KMS-11 (cell line): ENCODE data around the gene TREM2.

Source experiments
- H2AFZ ChIP-seq: fragments of 200-600 bp; sonication (generic); 2 replicates; pipeline ENCODE4 v1.6.1; 2016; ENCODE audit warnings: antibody characterized with exemption, mixed run types, low read depth
- H3K27ac ChIP-seq: fragments of 200-600 bp; sonication (generic); 2 replicates; pipeline ENCODE4 v1.6.1; 2016; ENCODE audit warnings: mild to moderate bottlenecking, mixed run types
- H3K27me3 ChIP-seq: fragments of 200-600 bp; sonication (generic); 2 replicates; pipeline ENCODE4 v1.6.1; 2017; ENCODE audit warnings: mild to moderate bottlenecking, low read depth, mixed run types, moderate library complexity; ENCODE audit not compliant: insufficient read depth
- H3K36me3 ChIP-seq: fragments of 200-600 bp; sonication (generic); 2 replicates; pipeline ENCODE4 v1.6.1; 2017; ENCODE audit warnings: mild to moderate bottlenecking, mixed run types; ENCODE audit not compliant: insufficient read depth
- H3K4me1 ChIP-seq: fragments of 200-600 bp; sonication (generic); 2 replicates; pipeline ENCODE4 v1.6.1; 2016; ENCODE audit warnings: mild to moderate bottlenecking, low read depth, mixed run types; ENCODE audit not compliant: poor library complexity, severe bottlenecking
- H3K4me2 ChIP-seq: fragments of 200-600 bp; sonication (generic); 2 replicates; pipeline ENCODE4 v1.7.0; 2016; ENCODE audit warnings: mild to moderate bottlenecking, mixed run types
- H3K4me3 ChIP-seq: fragments of 200-600 bp; sonication (generic); IDR thresholded peaks from 2 replicates; pipeline ENCODE4 v1.6.1; 2017; ENCODE audit warnings: low read depth, low read length, mixed read lengths; ENCODE audit not compliant: insufficient read depth
- H3K79me2 ChIP-seq: fragments of 200-600 bp; sonication (generic); 2 replicates; pipeline ENCODE4 v1.6.1; 2016; ENCODE audit warnings: low read depth, mixed run types; ENCODE audit not compliant: insufficient read depth
- H3K9ac ChIP-seq: fragments of 200-600 bp; sonication (generic); 2 replicates; pipeline ENCODE4 v1.6.1; 2016; ENCODE audit warnings: mild to moderate bottlenecking, mixed run types
- H4K20me1 ChIP-seq: fragments of 200-600 bp; sonication (generic); 2 replicates; pipeline ENCODE4 v1.6.1; 2016; ENCODE audit warnings: mild to moderate bottlenecking, mixed run types; ENCODE audit not compliant: insufficient read depth
- CTCF ChIP-seq: fragments of 200-600 bp; sonication (generic); conservative IDR thresholded peaks from 2 replicates; pipeline ENCODE4 v1.6.1; 2017; ENCODE audit warnings: low read depth, mild to moderate bottlenecking, antibody characterized with exemption, low read length, moderate library complexity, mixed read lengths

TREM2 gene

GRCh38 chr6:41175084-41175483, 12.2 kb upstream of the TREM2 start:
- Histone ChIP-seq H3K27ac (no peak overlapping the region), H2AFZ (no peak overlapping the region), H4K20me1 (no peaks in the 10 kb centered on the region), H3K4me2 (no peak overlapping the region), H3K27me3 (no peaks in the 10 kb centered on the region), H3K9ac (no peak overlapping the region), H3K36me3 (no peaks in the 10 kb centered on the region), H3K4me1 (no peaks in the 10 kb centered on the region), H3K4me3 (no peak overlapping the region), H3K79me2 (no peaks in the 10 kb centered on the region)
- TF ChIP-seq CTCF = no peak

- no peak overlapping the region for H3K4me3 ChIP-seq
- no peaks in the 10 kb centered on the region for H4K20me1 ChIP-seq
- H3K4me2 ChIP-seq = no peak overlapping the region
- no peak overlapping the region for H3K9ac ChIP-seq
- no peaks in the 10 kb centered on the region for H3K27me3 ChIP-seq
- no peak overlapping the region for H2AFZ ChIP-seq
- no peaks in the 10 kb centered on the region for H3K36me3 ChIP-seq
- TF ChIP-seq CTCF = no peak
- no peak overlapping the region for H3K27ac ChIP-seq
- H3K79me2 ChIP-seq = no peaks in the 10 kb centered on the region
- no peaks in the 10 kb centered on the region for H3K4me1 ChIP-seq
Measured at GRCh38 chr6:41174610-41175009, 11.7 kb upstream of the TREM2 start.

DNA sequence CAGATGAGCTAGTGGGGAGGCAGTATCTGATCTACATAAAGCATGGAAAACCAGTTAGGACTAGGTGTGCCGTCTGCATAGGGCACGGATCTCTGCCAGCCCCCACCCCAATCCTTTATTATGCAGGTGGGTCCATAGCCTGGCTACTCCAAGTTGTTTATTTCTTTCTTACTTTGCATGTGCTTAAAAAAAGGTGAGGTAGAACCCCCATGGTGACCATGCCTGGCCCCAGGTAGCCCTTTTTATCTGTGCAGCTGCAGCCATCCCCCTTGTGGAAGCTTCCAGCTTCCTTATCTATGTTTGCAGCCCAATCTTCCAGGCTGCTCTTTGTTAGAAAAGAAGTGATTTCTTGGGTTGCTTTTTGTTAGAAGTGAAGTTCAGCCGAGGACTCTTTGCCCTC, 9.0 kb upstream of the TREM2 start:
- no peak overlapping the region for H3K4me2 ChIP-seq
- no peak overlapping the region for H3K9ac ChIP-seq
- no peaks in the 10 kb centered on the region for H3K79me2 ChIP-seq
- no peaks in the 10 kb centered on the region for H3K4me1 ChIP-seq
- no peak overlapping the region for H3K27ac ChIP-seq
- H3K4me3 ChIP-seq = no peak overlapping the region
- no peak overlapping the region for H2AFZ ChIP-seq
- H3K36me3 ChIP-seq = no peaks in the 10 kb centered on the region
- no peak for TF ChIP-seq CTCF
- H3K27me3 ChIP-seq = no peaks in the 10 kb centered on the region
- no peaks in the 10 kb centered on the region for H4K20me1 ChIP-seq

DNA sequence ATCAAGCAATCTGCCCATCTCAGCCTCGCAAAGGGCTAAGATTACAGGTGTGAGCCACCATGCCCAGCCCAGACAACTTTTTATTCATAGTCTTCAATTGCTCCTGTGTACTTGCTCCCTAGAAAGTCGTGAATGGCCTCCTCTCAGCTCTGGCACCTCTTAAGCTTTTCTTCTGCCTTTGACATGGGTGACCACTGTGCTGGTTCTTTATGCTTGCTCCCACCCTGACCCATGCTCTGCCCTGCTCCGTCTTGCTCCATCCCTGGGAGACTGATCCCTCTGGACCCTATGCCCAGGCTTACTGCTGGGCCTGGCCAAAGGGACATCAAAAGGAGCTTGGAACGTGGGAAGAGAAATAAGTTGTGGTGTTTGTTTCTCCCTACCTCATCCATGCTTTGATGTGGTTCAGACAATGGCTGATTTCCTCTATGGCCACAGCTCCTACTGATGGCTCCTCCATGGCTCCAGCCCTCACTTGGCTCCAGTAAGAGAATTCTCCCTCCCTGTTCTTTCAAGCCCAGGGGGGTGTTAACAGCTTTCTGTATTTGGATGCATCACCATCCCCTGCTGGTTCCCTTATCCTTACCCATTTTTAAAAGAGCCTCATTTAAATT, 7.7 kb upstream of the TREM2 start:
- Histone ChIP-seq H3K4me3 (no peak overlapping the region), H3K27ac (no peak overlapping the region)

More for the DNA sequence above, 7.7 kb upstream of the TREM2 start:
- H3K9ac ChIP-seq = no peak overlapping the region
- H2AFZ ChIP-seq = no peak overlapping the region
- no peaks in the 10 kb centered on the region for H4K20me1 ChIP-seq
- no peaks in the 10 kb centered on the region for H3K27me3 ChIP-seq
- no peak overlapping the region for H3K4me2 ChIP-seq
- H3K36me3 ChIP-seq = no peaks in the 10 kb centered on the region
- no peak for TF ChIP-seq CTCF
- no peaks in the 10 kb centered on the region for H3K79me2 ChIP-seq
- no peaks in the 10 kb centered on the region for H3K4me1 ChIP-seq
